Loucy (cell line): Measurements from ENCODE around the gene CISTR.

Experiments
- H2AFZ ChIP-seq: fragments of 200-600 bp; sonication (generic); 2 replicates; pipeline ENCODE4 v1.6.0; 2016; ENCODE audit warnings: antibody characterized with exemption, mild to moderate bottlenecking, low read length, moderate library complexity
- H3F3A ChIP-seq: fragments of 200-600 bp; 2 replicates; pipeline ENCODE4 v1.6.0; 2016; ENCODE audit warnings: antibody characterized with exemption, low read depth, mild to moderate bottlenecking
- H3K27me3 ChIP-seq: fragments of 200-600 bp; sonication (generic); 2 replicates; pipeline ENCODE4 v1.6.1; 2014; ENCODE audit warnings: low read length, mild to moderate bottlenecking; ENCODE audit not compliant: insufficient read depth, poor library complexity, severe bottlenecking
- H3K36me3 ChIP-seq: fragments of 200-600 bp; sonication (generic); 2 replicates; pipeline ENCODE4 v1.6.1; 2016; ENCODE audit warnings: low read length; ENCODE audit not compliant: insufficient read depth
- H3K4me1 ChIP-seq: fragments of 200-600 bp; sonication (generic); 2 replicates; pipeline ENCODE4 v1.5.1; 2014; ENCODE audit warnings: low read length, mild to moderate bottlenecking; ENCODE audit not compliant: insufficient read depth, poor library complexity, severe bottlenecking
- H3K4me2 ChIP-seq: fragments of 200-600 bp; sonication (generic); 2 replicates; pipeline ENCODE4 v1.6.0; 2014; ENCODE audit warnings: antibody characterized with exemption, low read length, low read depth, mild to moderate bottlenecking; ENCODE audit not compliant: poor library complexity, severe bottlenecking
- H3K4me3 ChIP-seq: fragments of 200-600 bp; sonication (generic); 2 replicates; pipeline ENCODE4 v1.5.1; 2014; ENCODE audit warnings: low read length, mild to moderate bottlenecking, mixed read lengths; ENCODE audit not compliant: poor library complexity, severe bottlenecking
- H3K79me2 ChIP-seq: fragments of 200-600 bp; sonication (generic); 2 replicates; pipeline ENCODE4 v1.6.1; 2014; ENCODE audit warnings: low read length; ENCODE audit not compliant: insufficient read depth
- H3K9ac ChIP-seq: fragments of 200-600 bp; sonication (generic); 2 replicates; pipeline ENCODE4 v1.6.0; 2014; ENCODE audit warnings: mild to moderate bottlenecking, low read depth, low read length, moderate library complexity; ENCODE audit not compliant: poor library complexity, severe bottlenecking
- H3K9me2 ChIP-seq: fragments of 200-600 bp; sonication (generic); replicated peaks from 2 replicates; pipeline ENCODE4 v1.6.1; 2016; ENCODE audit warnings: low read depth, low read length, mixed read lengths
- H3K9me3 ChIP-seq: fragments of 200-600 bp; sonication (generic); 2 replicates; pipeline ENCODE4 v1.6.1; 2014; ENCODE audit warnings: mild to moderate bottlenecking, antibody characterized with exemption, low read length, low read depth; ENCODE audit not compliant: insufficient read depth
- H4K20me1 ChIP-seq: fragments of 200-600 bp; sonication (generic); 2 replicates; pipeline ENCODE4 v1.6.0; 2014; ENCODE audit warnings: antibody characterized with exemption, low read length, mild to moderate bottlenecking; ENCODE audit not compliant: insufficient read depth, poor library complexity, severe bottlenecking
- CTCF ChIP-seq: fragments of 200-600 bp; sonication (generic); conservative IDR thresholded peaks from 2 replicates; pipeline ENCODE4 v1.5.1; 2014; ENCODE audit warnings: mild to moderate bottlenecking, antibody characterized with exemption, low read length
- EZH2phosphoT487 ChIP-seq: fragments of 200-600 bp; IDR thresholded peaks from 2 replicates; pipeline ENCODE4 v1.6.1; 2018; ENCODE audit warnings: antibody characterized with exemption, mild to moderate bottlenecking, moderate library complexity, borderline replicate concordance

CISTR gene

DNA sequence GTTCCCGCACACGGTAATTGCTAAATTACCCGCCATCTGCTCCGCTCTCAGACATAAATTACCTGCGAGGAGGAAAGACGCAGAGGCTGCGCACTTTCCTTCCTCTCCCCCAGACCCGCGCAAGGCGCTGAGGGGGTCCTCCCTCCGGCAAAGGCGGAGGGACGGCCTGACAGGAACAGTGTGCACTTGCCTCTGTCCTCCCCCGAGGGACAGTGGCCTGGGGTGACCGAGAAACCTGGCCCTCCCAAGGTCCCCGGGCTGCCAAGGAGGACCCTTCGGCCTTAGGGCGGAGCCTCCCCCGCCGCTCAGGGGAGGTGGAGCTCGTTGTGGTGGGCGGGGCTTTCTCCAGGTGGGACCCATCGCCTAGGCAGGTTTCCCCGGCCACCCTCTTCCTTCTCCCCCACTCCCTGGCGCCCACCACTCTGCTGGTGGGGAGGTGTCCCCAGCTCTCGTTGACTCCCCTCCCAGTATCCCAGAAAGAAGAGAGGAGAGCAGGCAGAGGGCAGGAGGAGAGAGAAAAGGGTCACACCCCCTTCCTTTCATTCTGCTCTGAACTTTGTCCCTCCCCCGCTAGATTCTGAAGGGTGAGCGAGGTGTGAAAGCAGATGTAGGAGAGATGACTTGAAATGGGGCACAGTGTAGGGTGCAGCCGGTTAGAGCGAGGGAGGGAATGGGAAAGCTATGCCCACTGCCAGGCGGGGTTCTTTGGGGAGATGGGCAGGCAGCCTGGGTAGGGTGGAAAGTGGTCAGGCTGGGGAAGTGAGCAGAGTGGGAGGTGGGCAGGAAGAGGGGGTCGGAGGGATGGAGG is 13.2 kb downstream of the CISTR start:
- no peaks in the 10 kb centered on the region for H3F3A ChIP-seq
- no peak overlapping the region for H3K4me2 ChIP-seq
- H3K9me2 ChIP-seq, result no peaks in the 10 kb centered on the region

GRCh38 chr12:53737951-53738405 is 13.8 kb downstream of the CISTR start:
- no peak overlapping the region for H3K4me3 ChIP-seq
- no peak overlapping the region for H3K9ac ChIP-seq

More for the DNA sequence above, 13.2 kb downstream of the CISTR start:
- TF ChIP-seq EZH2phosphoT487, result no peak
- Histone ChIP-seq H3K79me2 (no peaks in the 10 kb centered on the region), H3K4me3 (no peak overlapping the region), H3K9ac (no peak overlapping the region), H3K27me3 (no peaks in the 10 kb centered on the region), H3K4me1 (peaks cover 6% of the 10 kb centered on the region), H3K36me3 (no peaks in the 10 kb centered on the region), H4K20me1 (no peaks in the 10 kb centered on the region), H2AFZ (no peak overlapping the region), H3K9me3 (no peaks in the 10 kb centered on the region)

DNA sequence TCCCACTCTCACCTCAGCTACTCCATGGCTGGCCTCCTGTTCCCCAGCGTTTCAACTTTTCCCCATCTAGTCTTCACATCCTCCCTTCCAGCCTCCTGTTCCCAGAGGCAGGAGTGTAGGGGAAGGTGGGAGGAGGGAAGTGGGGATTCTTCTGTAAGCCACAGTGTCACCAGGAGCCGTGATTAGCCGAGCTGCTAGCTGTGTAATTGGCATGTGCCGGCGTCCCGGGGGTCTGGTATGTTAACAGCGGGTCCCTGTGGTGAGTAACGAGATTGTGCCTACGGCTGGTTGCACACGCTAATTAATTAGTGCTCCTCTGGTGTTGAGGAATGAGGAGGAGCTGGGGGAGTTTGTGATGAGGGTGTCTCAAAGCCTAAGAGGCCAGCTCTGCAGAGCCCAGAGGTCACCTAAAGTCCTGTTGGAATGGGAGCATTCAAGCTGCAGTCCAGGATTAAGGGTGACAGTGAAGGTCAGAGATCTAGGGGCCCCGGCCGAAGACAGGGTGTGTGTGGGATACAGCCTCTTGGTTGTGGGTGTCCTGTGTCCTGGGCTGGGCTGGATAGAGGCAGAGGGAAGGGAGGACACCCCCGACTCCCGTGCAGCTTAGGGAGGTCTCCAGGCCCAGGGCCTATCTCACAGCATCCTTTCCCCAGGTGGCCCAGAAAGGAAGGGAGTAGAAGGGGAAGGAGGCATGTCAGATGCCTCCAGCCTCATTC is 14.5 kb downstream of the CISTR start:
- TF ChIP-seq CTCF, result no peak
- TF ChIP-seq EZH2phosphoT487, result no peak
- H3K79me2 ChIP-seq, result no peaks in the 10 kb centered on the region
- no peaks in the 10 kb centered on the region for H3K36me3 ChIP-seq
- no peak overlapping the region for H2AFZ ChIP-seq
- H3K27me3 ChIP-seq, result no peaks in the 10 kb centered on the region
- H3K4me2 ChIP-seq, result no peak overlapping the region
- no peaks in the 10 kb centered on the region for H3K9me3 ChIP-seq
- peaks cover 11% of the 10 kb centered on the region for H3K4me1 ChIP-seq
- H3K9me2 ChIP-seq, result no peaks in the 10 kb centered on the region
- no peak overlapping the region for H3K9ac ChIP-seq
- H3F3A ChIP-seq, result no peaks in the 10 kb centered on the region
- H3K4me3 ChIP-seq, result no peak overlapping the region
- H4K20me1 ChIP-seq, result no peaks in the 10 kb centered on the region

More at GRCh38 chr12:53737951-53738405, 13.8 kb downstream of the CISTR start:
- H3K79me2 ChIP-seq, result no peaks in the 10 kb centered on the region
- no peak overlapping the region for H3K4me2 ChIP-seq
- peaks cover 11% of the 10 kb centered on the region for H3K4me1 ChIP-seq
- H3K9me3 ChIP-seq, result no peaks in the 10 kb centered on the region
- H3K9me2 ChIP-seq, result no peaks in the 10 kb centered on the region
- no peak for TF ChIP-seq EZH2phosphoT487
- no peak for TF ChIP-seq CTCF
- no peak overlapping the region for H2AFZ ChIP-seq
- H3K36me3 ChIP-seq, result no peaks in the 10 kb centered on the region
- no peaks in the 10 kb centered on the region for H3F3A ChIP-seq
- no peaks in the 10 kb centered on the region for H4K20me1 ChIP-seq
- H3K27me3 ChIP-seq, result no peaks in the 10 kb centered on the region
